H1 (cell line): ENCODE data around the gene ABCC9. TPM values are rescaled to one million over a fixed set of nuclear protein-coding genes. Genes with fewer than 3 reads are reported as not detected.

ENCODE experiments used
- CTCF ChIA-PET: fragments of 300-600 bp; sonication (Branson Sonifier 250); formaldehyde crosslinking; loops from one replicate; lab custom pipeline; 2021; ENCODE audit not compliant: partially characterized antibody; lab: Charles Lee
- POLR2A ChIA-PET: fragments of 300-600 bp; sonication (Branson Sonifier 250); formaldehyde crosslinking; loops from one replicate; lab custom pipeline; 2021; ENCODE audit warnings: inconsistent platforms; ENCODE audit not compliant: partially characterized antibody; lab: Charles Lee
- DNase-seq, 2 experiments: peaks; one replicate each; pipeline versions ENCODE4 v3.0.0 to v3.0.0-alpha.2; 2010 to 2022; ENCODE audit warnings: low spot score in 2 of 2, low read depth in 1 of 2, mixed read lengths in 1 of 2
- FAIRE-seq: peaks from 2 replicates; lab custom pipeline; 2011; peaks lifted over from hg19 to GRCh38; lab: Jason Lieb, UNC
- H2AFZ ChIP-seq: 2 replicates; pipeline ENCODE4 v1.8.1; 2012; ENCODE audit warnings: low read length, inconsistent platforms
- H2AK5ac ChIP-seq: 2 replicates; pipeline ENCODE4 v1.6.1; 2013; ENCODE audit warnings: low read depth, low read length
- H2BK120ac ChIP-seq: replicated peaks from 2 replicates; pipeline ENCODE3; 2013; ENCODE audit warnings: low read depth, low read length, inconsistent platforms
- H2BK12ac ChIP-seq: 2 replicates; pipeline ENCODE4 v1.6.1; 2013; ENCODE audit warnings: low read depth, low read length
- H2BK15ac ChIP-seq: 2 replicates; pipeline ENCODE4 v1.6.1; 2013; ENCODE audit warnings: low read length
- H2BK20ac ChIP-seq: 2 replicates; pipeline ENCODE4 v1.6.1; 2013; ENCODE audit warnings: low read length
- H2BK5ac ChIP-seq: 2 replicates; pipeline ENCODE4 v1.6.1; 2013; ENCODE audit warnings: low read depth, low read length
- H3K14ac ChIP-seq: 2 replicates; pipeline ENCODE4 v1.6.1; 2013; ENCODE audit warnings: inconsistent platforms; ENCODE audit not compliant: insufficient read length
- H3K18ac ChIP-seq: 2 replicates; pipeline ENCODE4 v1.6.1; 2013; ENCODE audit warnings: low read length; ENCODE audit errors: extremely low read depth
- H3K23ac ChIP-seq: 2 replicates; pipeline ENCODE4 v1.6.1; 2013; ENCODE audit warnings: inconsistent platforms; ENCODE audit not compliant: insufficient read length
- H3K23me2 ChIP-seq: 2 replicates; pipeline ENCODE4 v1.6.1; 2013; ENCODE audit warnings: low read depth, low read length
- H3K27ac ChIP-seq: 2 replicates; pipeline ENCODE4 v1.6.1; 2011; ENCODE audit warnings: low read depth, low read length, inconsistent platforms
- H3K27me3 ChIP-seq, 4 experiments: replicated peaks in 1 of 4; 1 replicate in 1 of 4; 2 replicates in 3 of 4; pipeline versions ENCODE4 v1.6.1 to v1.8.1; 2011 to 2013; ENCODE audit warnings: low read length in 3 of 4, mild to moderate bottlenecking in 3 of 4, inconsistent platforms in 2 of 4, mixed read lengths in 2 of 4, moderate library complexity in 1 of 4; ENCODE audit not compliant: control insufficient read depth in 3 of 4, insufficient read depth in 3 of 4; ENCODE audit errors: extremely low read depth in 1 of 4
- H3K36me3 ChIP-seq, 4 experiments: 2 replicates each; pipeline versions ENCODE4 v1.6.1 to v1.8.1; 2011 to 2013; ENCODE audit warnings: mild to moderate bottlenecking in 4 of 4, low read length in 3 of 4, moderate library complexity in 2 of 4, control low read depth in 1 of 4, inconsistent platforms in 1 of 4; ENCODE audit not compliant: insufficient read depth in 4 of 4, control insufficient read depth in 2 of 4
- H3K4ac ChIP-seq: replicated peaks from 2 replicates; pipeline ENCODE3; 2013; ENCODE audit warnings: low read length, low read depth, mixed read lengths, inconsistent platforms; ENCODE audit not compliant: insufficient read length
- H3K4me1 ChIP-seq, 4 experiments: replicated peaks in 1 of 4; 1 replicate in 1 of 4; 2 replicates in 3 of 4; pipeline versions ENCODE4 v1.6.1 to v1.8.1; 2011 to 2013; ENCODE audit warnings: low read length in 3 of 4, inconsistent platforms in 2 of 4, mixed read lengths in 1 of 4; ENCODE audit not compliant: insufficient read depth in 4 of 4, control insufficient read depth in 3 of 4
- H3K4me2 ChIP-seq, 2 experiments: 2 replicates each; pipeline versions ENCODE4 v1.6.1 to v1.8.1; 2011 to 2013; ENCODE audit warnings: low read depth in 2 of 2, low read length in 2 of 2, control low read depth in 1 of 2, inconsistent platforms in 1 of 2, mild to moderate bottlenecking in 1 of 2; ENCODE audit not compliant: insufficient read depth in 1 of 2
- H3K4me3 ChIP-seq, 4 experiments: fragments of 200-600, 300-600 bp in 1 of 4; sonication (generic), shearing (Covaris generic), sonication (Bioruptor Twin) in 1 of 4; 2 replicates each; pipeline versions ENCODE4 v1.5.1 to v1.8.1; 2011 to 2016; ENCODE audit warnings: low read length in 4 of 4, low read depth in 3 of 4, control low read depth in 2 of 4, inconsistent platforms in 2 of 4, mild to moderate bottlenecking in 2 of 4, mixed read lengths in 1 of 4, moderate library complexity in 1 of 4; ENCODE audit not compliant: insufficient read depth in 2 of 4; ENCODE audit errors: extremely low read depth in 1 of 4
- H3K56ac ChIP-seq: replicated peaks from 2 replicates; pipeline ENCODE3; 2013; ENCODE audit warnings: low read depth, mild to moderate bottlenecking, mixed read lengths, low read length, inconsistent platforms; ENCODE audit not compliant: insufficient read length
- H3K79me1 ChIP-seq: 2 replicates; pipeline ENCODE4 v1.6.1; 2013; ENCODE audit warnings: low read depth, low read length, control low read depth
- H3K79me2 ChIP-seq, 2 experiments: 2 replicates each; pipeline versions ENCODE4 v1.6.1 to v1.8.1; 2012 to 2013; ENCODE audit warnings: low read length in 2 of 2, mild to moderate bottlenecking in 2 of 2, inconsistent platforms in 1 of 2; ENCODE audit not compliant: insufficient read depth in 2 of 2, control insufficient read depth in 1 of 2
- H3K9ac ChIP-seq, 4 experiments: replicated peaks in 1 of 4; 1 replicate in 1 of 4; 2 replicates in 3 of 4; pipeline versions ENCODE4 v1.6.1 to v1.8.1; 2011 to 2013; ENCODE audit warnings: low read depth in 3 of 4, low read length in 3 of 4, control low read depth in 2 of 4, mild to moderate bottlenecking in 2 of 4, moderate library complexity in 2 of 4, inconsistent platforms in 1 of 4; ENCODE audit errors: extremely low read depth in 1 of 4
- H3K9me3 ChIP-seq, 2 experiments: 2 replicates each; pipeline versions ENCODE4 v1.6.1 to v1.8.1; 2012 to 2013; ENCODE audit warnings: mild to moderate bottlenecking in 2 of 2, moderate library complexity in 2 of 2, control low read depth in 1 of 2, inconsistent platforms in 1 of 2, low read depth in 1 of 2, low read length in 1 of 2, mixed read lengths in 1 of 2; ENCODE audit not compliant: insufficient read depth in 2 of 2
- H4K20me1 ChIP-seq, 2 experiments: replicated peaks in 1 of 2; 2 replicates each; pipeline versions ENCODE3 to v1.8.1; 2011 to 2013; ENCODE audit warnings: inconsistent platforms in 2 of 2, low read length in 2 of 2, mild to moderate bottlenecking in 1 of 2; ENCODE audit not compliant: insufficient read depth in 2 of 2, control insufficient read depth in 1 of 2
- H4K5ac ChIP-seq: 2 replicates; pipeline ENCODE4 v1.6.1; 2013; ENCODE audit warnings: low read length, low read depth, mixed read lengths, inconsistent platforms; ENCODE audit not compliant: insufficient read length
- H4K8ac ChIP-seq: 2 replicates; pipeline ENCODE4 v1.8.0; 2013; ENCODE audit warnings: mild to moderate bottlenecking, moderate library complexity, low read length, inconsistent platforms; ENCODE audit not compliant: insufficient read depth; ENCODE audit errors: extremely low read depth
- H4K91ac ChIP-seq: replicated peaks from 2 replicates; pipeline ENCODE3; 2013; ENCODE audit warnings: low read length, mixed read lengths, inconsistent platforms; ENCODE audit not compliant: insufficient read length
- JUND ChIP-seq: IDR thresholded peaks from 2 replicates; pipeline ENCODE4 v1.6.1; 2011; ENCODE audit warnings: mild to moderate bottlenecking, improper control_type of control experiment, low read length
- WGBS, 2 experiments: shearing (Covaris generic) in 1 of 2; methylation state at CpG; one replicate each; pipeline versions ENCODE4 v1.1.6 to v1.1.7; 2013 to 2015; ENCODE audit warnings: low lambda C conversion rate in 2 of 2, mixed read lengths in 2 of 2, inconsistent platforms in 1 of 2, low coverage in 1 of 2, missing lambda C conversion rate in 1 of 2; ENCODE audit not compliant: insufficient replicate concordance in 2 of 2, insufficient coverage in 1 of 2, insufficient read length in 1 of 2; ENCODE audit errors: extremely low coverage in 1 of 2, missing lambda C conversion rate in 1 of 2; 5-methylcytosine and 5-hydroxymethylcytosine counted together
- polyA plus RNA-seq, 7 experiments: library from polyadenylated mRNA; depleted of rRNA in 3 of 7; stranded (reverse) in 5 of 7; unstranded in 2 of 7; fragments of >200 nt in 5 of 7; fragments of 200-250 nt in 2 of 7; gene quantifications; 1 replicate in 5 of 7; 2 replicates in 1 of 7; 4 replicates in 1 of 7; pipeline versions ENCODE4 v1.2.1 to v1.2.3, GENCODE V29; 2011 to 2013; ENCODE audit warnings: missing spikeins in 2 of 7, mixed read lengths in 2 of 7
- total RNA-seq: library from RNA; stranded (reverse); fragmentation: NEBNext Ultra II Directional; extraction: Animal tissue kit (Norgen Biotek cat#: 25700); gene quantifications from 2 replicates; pipeline ENCODE4 v1.2.1, GENCODE V29; 2021

Gene ABCC9
- total and polyA plus RNA-seq, 2 of the 8 experiments (the other 6 are each of a cell fraction or from before 2014, with no cell fraction given) = under 0.01 TPM; not detected in 1

DNA sequence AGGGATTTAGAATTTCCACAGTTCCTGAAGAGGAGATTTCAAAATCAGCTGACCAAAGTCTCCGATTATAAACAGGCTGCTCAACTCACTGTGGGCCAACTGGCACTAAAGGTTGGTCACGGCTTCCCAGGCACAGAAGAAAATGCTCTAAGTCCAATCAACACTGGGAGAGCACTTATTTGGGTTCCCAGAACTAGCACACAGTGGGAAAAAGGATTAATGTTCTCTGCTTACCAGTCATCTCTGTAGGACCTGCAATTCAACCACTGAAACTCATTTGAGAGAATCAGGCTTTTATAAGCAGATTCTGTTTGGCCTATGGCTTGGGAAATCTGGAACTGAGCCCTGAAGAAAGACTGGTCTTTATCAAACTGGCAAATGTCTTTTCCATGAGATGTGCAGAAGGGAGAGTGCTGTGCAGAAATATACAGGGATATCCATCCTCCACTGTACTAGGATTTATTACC, 49.4 kb downstream of the ABCC9 start:
- Histone ChIP-seq H3K56ac (no peak overlapping the region), H3K23me2 (no peaks in the 10 kb centered on the region), H3K14ac (no peak overlapping the region), H3K4me1 (no peaks in the 10 kb centered on the region), H3K4ac (no peak overlapping the region), H2BK15ac (no peak overlapping the region), H4K8ac (no peak overlapping the region), H4K5ac (no peak overlapping the region), H3K79me2 (no peaks in the 10 kb centered on the region), H4K20me1 (no peaks in the 10 kb centered on the region), H2BK5ac (no peak overlapping the region), H2BK120ac (no peak overlapping the region), H3K4me3 (no peak overlapping the region), H3K27ac (no peak overlapping the region), H3K4me2 (no peak overlapping the region), H3K27me3 (no peaks in the 10 kb centered on the region), H2AFZ (no peak overlapping the region), H3K18ac (no peak overlapping the region), H2BK12ac (no peak overlapping the region), H3K79me1 (no peaks in the 10 kb centered on the region), H3K23ac (no peak overlapping the region), H2BK20ac (no peak overlapping the region), H2AK5ac (no peak overlapping the region), H4K91ac (no peak overlapping the region), H3K9ac (no peak overlapping the region), H3K9me3 (no peaks in the 10 kb centered on the region), H3K36me3 (no peaks in the 10 kb centered on the region)
- 100% methylated on average over 2 of the region's 2 CpGs; no CpG with 5 or more reads in 1 of the 2 experiments for WGBS, 2 experiments
- FAIRE-seq = no peak
- no peak for DNase-seq
- ChIA-PET POLR2A (no interaction called here), CTCF (no interaction called here)
- no peak for TF ChIP-seq JUND
